Cortex of kidney (tissue), 1 donor: ENCODE measurements around the gene PTPRZ1.

Source experiments
- DNase-seq: peaks from one replicate; lab custom pipeline; 2025; lab: John Stamatoyannopoulos, UW

The PTPRZ1 gene

DNA sequence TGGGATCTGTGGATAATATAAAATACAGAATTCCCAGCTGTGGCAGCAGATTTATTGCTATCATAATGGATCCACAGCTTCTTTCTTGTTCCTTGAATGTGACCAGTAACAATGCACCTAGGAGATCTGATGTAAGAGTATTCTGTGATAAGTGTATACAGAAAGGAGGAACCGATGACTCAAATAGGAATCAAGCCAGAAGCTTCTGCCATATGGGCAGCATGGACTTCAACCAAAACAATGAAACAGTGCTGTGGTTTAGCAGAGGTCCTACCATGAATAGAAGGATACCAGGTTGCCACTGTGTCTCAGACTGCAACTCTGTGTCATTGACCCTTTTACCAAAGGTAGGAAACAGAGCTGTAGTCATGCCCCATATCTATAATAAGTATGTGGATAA is 81.8 kb downstream of the PTPRZ1 start:
- DNase-seq, result no peak

- DNase-seq, result no peak
These were observed 84.7 kb downstream of the PTPRZ1 start for GRCh38 chr7:121957626-121958025.

GRCh38 chr7:121960678-121961077 is 87.7 kb downstream of the PTPRZ1 start:
- no peak for DNase-seq

GRCh38 chr7:121961089-121961867 is 88.3 kb downstream of the PTPRZ1 start:
- no peak for DNase-seq

DNA sequence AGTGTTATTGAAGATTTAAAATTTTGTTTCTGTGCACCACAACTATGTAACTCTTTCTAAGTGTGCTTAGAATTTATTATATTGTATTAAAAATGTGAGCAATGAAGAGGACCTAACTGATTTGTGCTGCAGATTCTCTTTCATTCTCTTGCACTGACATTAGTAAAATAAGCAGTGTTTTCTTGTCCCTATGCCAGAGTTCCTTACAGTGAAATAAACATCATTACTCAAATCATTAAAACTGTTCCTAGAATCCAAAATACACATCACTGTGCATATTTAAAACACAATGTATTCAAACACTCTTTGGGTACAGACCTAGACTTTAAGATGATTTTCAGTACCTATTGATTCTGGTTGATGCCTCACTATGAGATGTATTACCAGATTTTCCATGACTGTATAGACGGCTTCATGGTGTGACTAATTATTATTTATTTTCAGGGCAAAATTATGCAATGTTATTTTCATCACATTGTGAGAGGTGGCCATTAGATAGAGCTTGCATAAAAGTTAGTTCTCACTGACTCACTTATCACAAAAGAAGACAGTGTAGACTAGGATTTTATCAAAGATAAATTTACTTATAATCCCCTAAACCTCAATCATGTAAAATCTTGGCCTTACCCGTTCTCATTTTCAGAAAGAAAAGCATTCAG is 93.4 kb downstream of the PTPRZ1 start:
- DNase-seq, result no peak

DNA sequence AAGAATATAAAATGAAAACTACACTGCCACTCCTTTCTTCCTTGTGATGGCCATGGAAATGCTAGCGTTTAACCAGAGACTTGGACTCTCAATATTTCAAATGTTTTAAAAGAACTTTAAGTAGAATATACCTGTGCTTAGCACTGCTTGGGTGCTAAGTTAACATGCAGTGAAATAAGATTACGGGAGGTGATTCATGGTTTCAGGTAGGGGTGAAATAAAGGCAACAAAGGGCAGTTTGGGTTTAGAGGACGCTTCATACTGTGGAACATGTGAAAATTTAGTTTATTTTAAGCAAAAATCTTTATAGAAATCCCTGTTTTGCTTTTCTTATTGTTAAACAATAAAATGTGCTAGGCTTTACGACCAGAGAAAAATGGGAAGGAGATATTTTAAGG is 94.0 kb downstream of the PTPRZ1 start:
- DNase-seq, result no peak

GRCh38 chr7:121985476-121986030 is 112.6 kb downstream of the PTPRZ1 start:
- DNase-seq, result no peak

GRCh38 chr7:121992068-121992467 is 119.1 kb downstream of the PTPRZ1 start:
- no peak for DNase-seq

GRCh38 chr7:121994625-121995410 is 121.9 kb downstream of the PTPRZ1 start:
- DNase-seq, result no peak

GRCh38 chr7:122006687-122007086 is 133.7 kb downstream of the PTPRZ1 start:
- DNase-seq, result no peak

DNA sequence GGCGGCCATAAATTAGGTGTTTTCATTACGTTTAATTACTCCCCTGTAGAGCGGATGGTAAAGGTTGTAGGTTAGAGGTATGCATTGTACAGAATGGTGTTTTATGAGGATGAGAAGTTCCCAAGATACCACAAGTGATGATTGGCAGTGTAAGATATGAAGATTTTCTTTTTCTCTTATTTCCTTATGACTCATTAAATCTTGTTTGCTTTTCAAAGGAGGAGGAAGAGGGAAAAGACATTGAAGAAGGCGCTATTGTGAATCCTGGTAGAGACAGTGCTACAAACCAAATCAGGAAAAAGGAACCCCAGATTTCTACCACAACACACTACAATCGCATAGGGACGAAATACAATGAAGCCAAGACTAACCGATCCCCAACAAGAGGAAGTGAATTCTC is 137.2 kb downstream of the PTPRZ1 start:
- DNase-seq, result no peak

DNA sequence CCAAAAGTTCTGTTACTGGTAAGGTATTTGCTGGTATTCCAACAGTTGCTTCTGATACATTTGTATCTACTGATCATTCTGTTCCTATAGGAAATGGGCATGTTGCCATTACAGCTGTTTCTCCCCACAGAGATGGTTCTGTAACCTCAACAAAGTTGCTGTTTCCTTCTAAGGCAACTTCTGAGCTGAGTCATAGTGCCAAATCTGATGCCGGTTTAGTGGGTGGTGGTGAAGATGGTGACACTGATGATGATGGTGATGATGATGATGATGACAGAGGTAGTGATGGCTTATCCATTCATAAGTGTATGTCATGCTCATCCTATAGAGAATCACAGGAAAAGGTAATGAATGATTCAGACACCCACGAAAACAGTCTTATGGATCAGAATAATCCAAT is 140.1 kb downstream of the PTPRZ1 start:
- no peak for DNase-seq

- no peak for DNase-seq
These were observed 140.7 kb downstream of the PTPRZ1 start for GRCh38 chr7:122013630-122014029.

DNA sequence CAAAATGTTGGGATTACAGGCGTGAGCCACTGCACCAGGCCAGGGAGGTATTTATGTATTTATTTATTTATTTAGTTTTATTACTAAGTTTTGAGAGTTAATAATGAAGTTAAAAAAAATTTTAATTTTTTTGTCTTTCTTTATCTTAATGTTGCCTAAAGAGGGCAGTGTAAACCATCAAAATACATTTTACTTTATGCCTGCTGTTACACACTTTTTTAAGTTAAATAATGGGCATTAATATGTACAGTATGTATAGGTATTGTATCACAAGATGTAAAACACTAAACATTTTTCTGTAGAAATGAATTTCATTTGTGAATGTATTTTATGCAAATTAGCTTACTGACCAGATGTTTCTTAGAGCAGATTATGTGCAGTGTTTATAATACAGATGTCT is 141.7 kb downstream of the PTPRZ1 start:
- DNase-seq, result no peak

DNA sequence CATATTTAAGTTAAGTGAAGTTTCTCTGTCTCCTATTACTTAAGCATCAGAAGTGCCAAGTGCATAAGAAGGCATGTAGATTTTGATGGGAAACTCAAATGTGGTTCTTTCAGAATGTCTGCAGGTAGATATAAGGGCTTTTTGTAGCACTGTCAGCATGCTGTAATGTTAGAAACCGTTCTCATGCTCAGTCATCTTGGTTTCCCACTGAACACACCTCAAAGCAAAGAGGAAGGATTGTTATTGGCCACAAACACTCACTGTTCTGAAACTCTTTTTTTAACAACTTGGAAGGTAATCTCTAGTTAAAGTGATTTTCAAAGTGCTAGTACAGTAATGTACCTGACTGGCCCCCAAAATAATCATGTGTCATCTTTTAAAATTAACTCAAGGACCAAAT is 145.1 kb downstream of the PTPRZ1 start:
- no peak for DNase-seq

DNA sequence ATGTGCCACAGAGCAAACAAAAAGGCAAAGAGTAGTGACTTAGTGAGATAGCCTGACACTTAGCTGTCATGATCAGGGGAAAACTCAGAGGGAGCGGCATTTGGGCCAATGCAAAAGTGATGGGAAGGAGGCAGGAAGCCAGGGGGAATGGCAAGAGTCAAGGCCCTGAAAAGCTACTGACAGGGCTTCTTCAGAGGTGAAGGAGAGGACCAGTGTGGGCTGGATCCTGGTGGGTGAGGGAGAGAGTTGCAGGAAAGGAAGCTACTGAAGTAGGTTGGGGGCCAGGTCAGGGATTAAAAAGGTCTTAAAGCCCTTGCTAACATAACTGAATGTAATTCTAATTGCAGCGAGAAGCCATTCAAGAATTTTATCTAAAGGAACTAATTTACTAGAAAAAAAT is 154.1 kb downstream of the PTPRZ1 start:
- no peak for DNase-seq

DNA sequence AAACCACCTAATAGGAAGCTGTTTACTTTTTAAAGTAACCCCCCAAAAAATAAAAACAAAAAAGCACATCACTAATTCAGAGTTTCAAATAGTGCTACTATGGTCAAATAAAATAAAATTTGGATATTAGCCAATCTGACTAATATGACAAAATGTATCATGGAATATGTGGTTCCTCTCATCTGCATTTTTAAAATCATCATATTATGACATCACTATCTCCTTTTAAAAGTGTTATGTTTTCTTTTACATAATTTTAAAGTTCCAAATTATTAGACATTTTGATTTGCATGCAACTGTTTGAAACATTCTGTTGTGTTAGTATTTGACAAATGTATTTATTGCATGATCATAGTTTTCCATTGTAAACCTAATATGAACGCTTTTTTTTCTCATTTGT is 160.7 kb downstream of the PTPRZ1 start:
- no peak for DNase-seq

DNA sequence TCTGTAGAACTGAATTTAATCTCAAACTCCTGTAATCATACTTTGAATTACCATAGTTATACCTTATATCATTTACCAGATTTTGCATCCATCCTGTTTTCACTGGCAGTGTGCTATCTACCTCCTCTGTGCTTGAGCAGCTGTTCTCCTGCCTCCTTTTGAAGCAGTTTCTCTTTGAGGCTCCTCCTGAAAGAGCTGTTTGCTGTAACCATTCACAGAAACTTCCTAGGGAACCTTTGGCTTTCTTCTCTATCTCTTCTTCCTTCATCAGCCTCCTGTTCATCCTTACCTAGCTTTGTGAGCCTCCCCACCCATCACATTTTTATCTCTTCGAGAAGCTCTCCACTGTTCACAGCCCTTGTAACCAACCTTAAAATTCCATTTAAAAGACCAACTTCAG is 162.9 kb downstream of the PTPRZ1 start:
- no peak for DNase-seq

DNA sequence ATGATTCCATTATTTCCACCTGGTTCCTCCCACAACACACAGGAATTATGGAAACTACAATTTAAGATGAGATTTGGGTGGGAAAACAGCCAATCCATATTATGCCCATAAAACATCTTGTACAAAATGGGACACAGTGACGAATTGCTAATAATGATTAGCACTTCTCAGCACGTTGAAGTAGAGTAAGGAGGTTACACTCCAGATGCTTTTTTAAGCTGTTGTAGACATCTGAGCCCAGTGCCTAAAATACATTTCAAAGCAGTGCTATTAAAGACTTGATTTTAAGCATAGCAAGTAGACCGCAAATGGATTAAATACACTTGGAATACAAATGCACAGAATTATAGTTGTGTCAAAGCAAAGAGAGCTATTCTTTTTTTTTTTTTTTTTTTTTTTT is 165.2 kb downstream of the PTPRZ1 start:
- DNase-seq, result no peak

- no peak for DNase-seq
These were observed 165.9 kb downstream of the PTPRZ1 start for GRCh38 chr7:122038904-122039303.

DNA sequence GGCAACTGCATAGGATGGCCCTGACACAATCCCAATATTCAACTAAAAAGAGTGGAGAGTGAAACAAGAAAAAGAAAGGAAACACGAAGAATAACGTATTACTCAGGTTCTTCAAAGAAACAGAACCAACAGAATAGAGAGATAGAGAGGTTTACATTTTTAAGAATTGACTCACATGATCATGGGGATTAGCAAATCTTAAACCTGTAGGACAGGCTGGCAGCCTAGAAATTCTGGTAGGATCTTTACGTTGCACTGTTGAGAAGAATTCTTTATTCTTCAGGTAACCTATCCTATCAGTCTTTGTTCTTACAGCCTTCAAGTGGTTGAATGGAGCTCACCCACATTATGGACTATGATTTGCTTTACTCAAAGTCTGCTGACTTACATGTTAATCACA is 167.2 kb downstream of the PTPRZ1 start:
- no peak for DNase-seq

GRCh38 chr7:122046402-122046801 is 173.4 kb downstream of the PTPRZ1 start:
- no peak for DNase-seq

DNA sequence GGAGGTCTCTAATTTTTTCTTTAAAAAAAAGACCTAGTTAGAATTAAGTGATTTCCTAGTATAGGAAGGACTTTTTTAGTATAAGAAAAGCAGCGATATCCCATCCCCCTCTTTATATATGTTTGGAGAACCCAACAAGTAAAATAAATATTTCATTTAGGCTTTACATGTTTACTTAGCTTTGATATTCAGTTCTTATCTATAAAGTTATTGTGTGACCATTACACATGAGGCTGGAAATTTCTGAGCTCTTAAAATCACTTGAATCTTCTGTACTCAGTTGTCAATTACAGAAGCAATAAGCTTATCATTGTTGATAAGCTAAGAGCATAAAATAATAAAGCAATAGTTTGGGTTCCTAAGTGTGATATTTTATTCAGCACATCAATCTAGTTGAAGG is 181.4 kb downstream of the PTPRZ1 start:
- no peak for DNase-seq
